ENCODE results near the gene NUDT4.
"Not testable (repeated sequence)": the region's sequence is repeated elsewhere in the genome, so short reads cannot be mapped to it uniquely, and the experiment has no call there.

NUDT4 gene

DNA sequence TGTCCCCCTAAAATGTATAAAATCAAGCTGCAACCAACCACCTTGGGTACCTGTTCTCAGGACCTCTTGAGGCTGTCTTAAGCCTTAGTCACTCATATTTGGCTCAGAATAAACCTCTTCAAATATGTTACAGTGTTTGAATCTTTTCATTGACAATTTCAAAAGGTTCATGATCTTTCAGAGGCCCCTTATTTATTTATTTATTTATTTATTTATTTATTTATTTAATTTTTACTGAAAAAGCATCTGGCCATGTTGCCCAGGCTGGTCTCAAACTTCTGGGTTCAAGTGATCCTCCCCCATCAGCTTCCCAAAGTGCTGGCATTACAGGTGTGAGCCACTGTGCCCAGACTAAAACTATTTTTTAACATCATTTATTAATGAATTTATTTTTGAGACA lies 8.2 kb upstream of the NUDT4 start:
- no peak for DNase-seq

GRCh38 chr12:93370947-93371346 lies 6.8 kb upstream of the NUDT4 start:
- no peak for DNase-seq

- DNase-seq = no peak
These were observed 3.6 kb upstream of the NUDT4 start for GRCh38 chr12:93373961-93374656.

DNA sequence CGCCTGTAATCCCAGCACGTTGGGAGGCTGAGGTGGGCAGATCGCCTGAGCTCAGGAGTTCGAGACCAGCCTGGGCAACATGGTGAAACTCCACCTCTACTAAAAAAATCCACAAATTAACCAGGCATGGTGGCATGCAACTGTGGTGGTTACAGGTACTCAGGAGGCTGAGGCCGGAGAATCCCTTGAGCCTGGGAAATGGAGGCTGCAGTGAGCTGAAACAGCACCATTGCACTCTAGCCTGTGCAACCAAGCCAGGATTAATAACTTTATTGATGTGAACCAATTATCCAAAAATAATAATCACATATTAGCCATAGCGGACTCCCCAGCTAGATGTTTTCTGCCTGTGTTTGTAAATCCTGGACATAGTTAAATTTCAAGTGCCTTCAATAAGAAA lies 1.8 kb upstream of the NUDT4 start:
- DNase-seq = no peak

DNA sequence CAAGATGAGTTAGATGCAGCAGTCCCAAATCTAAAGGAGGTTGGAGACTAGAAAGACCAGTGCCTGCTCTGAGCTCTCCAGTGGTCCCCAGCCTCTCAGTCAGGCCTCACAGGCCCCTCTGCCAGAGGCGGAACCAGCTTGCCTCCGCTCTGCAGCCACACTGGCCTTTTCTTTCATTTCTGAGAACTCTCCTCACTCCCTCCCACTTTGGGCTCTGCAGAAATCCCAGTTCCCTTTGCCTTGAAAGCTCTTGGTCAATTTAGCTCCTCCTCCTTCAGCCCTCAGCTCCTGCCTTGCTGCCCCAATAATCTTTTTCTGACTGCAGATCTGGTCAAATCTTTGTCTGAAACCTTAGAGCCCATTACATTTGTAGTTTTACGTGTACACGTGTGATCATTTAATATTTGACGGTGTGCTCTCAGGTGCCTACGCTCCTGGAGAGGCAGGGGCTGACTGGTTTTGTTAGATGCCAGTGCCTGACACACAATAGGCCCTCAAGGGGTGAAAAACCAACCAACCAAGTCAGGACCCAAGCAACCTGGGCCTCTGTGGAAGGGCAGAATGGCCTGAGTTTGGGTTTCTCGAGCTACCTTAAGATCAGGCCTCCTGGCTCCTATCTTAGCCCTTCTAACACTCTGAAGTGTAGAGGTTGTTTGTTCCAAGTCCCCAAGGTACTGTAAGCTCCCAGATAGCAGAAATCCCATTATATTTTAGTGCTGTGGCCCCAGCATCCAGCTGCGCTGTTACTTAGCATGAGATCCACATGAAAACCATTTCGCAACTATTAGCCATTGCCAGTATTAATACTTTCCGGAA lies 1.1 kb upstream of the NUDT4 start:
- DNase-seq = no peak

DNA sequence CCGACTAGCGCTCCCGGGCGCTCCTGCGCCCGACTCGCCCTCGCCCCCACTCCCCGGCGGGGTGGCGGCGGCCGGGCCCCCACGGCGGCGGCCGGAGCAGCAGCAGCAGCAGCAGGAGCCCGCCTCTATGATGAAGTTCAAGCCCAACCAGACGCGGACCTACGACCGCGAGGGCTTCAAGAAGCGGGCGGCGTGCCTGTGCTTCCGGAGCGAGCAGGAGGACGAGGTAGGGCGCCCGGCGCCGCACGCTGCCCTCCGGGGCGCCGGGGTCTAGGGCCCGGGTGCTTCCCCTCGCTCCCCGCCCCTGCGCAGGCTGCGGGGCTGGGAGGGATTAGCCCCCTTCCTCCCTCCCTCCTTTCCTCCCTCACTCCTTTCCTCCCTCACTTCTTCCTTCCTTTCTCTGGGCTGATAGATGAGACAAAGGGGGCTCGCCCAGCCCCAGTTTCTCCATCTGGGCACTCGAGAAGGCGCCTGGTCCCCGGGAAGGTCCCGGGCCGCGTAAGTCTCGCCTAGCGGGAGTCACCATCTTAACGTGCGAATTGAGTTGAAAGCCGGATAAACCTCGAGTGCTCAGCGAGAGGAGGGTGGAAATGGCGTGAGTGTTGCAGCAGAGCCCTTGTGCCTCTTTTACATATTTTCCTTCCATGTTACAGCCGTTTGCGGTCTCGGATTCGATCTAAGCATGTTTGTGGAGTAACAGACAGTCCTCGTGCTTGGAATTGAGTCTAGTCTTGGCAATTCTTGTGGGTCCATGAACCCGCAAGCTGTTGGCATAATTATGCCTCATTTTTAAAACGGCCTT lies 672 bp downstream of the NUDT4 start:
- DNase-seq = peak; percentile 62

- DNase-seq = no peak
These were observed 1.2 kb downstream of the NUDT4 start for GRCh38 chr12:93378998-93379325.

DNA sequence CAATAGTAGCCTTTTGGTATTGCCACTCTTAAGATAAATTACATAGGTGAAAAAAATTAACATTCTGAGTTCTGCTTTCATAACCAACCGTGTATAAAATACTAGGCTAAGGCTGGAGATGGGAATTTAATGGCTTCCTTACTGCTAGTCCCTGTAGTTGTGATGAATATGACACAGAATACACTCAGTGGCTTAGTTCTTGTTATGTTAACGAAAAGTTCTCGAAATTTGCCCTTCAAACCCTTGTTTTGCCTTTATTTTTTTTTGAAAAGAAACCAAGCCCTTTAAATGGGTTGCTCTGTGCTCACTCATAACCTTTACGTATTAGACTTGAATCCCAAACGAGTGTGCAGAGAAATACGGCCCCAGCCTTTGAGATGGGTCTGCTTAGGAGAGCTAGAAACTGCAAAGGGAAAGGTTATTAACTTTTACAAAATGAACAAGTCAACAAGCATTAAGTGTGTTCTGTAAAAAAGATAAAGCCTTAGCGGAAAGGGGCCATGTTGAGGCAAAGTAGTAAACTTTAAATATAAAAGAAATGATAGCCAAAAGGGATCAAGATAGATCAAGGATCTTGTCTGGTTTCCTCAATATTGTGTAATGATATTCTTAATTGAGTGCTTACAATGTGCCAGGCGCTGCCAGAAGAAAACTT lies 1.7 kb downstream of the NUDT4 start:
- no peak for DNase-seq

GRCh38 chr12:93379981-93380361 lies 2.2 kb downstream of the NUDT4 start:
- DNase-seq = no peak

- peak; percentile 21 for DNase-seq
These were observed 2.9 kb downstream of the NUDT4 start for GRCh38 chr12:93380480-93381121.

DNA sequence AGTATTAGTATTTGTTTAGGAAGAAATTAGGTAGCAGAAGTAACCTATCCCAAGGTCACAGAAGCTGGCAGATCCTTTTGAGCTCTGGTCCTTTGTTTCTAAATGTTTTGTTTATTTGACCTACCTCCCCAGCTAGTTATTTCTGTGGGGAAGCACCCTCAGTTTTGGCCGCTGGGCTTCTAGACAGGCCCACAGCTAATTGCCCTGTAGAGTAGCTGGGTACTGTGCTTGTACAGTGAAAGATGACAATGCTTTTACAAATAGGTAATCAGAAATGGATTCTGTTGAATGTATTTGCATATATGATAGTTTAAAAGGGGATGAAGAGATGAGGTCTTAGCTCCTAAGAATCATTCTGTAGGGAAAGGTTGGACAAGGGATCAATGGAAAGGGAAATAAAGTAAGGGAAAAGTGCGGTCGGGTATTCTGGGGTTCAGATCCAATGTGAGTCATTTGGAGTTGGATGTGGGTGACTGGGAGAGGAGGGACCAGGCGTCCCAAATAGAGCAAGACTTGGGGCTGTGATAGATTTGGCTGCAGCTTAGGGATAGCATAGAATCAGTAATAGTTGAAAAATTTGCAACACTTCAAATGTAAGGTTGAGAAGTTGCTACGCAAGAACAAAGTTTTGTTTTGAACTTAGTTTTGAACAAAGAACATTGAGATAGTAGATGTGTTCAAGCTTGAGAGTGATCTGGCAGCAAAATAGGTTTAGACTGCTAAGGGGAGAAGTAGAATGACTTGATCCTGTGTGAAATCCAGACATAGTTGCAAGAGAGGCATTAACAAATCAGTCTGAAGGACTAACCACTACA lies 3.6 kb downstream of the NUDT4 start:
- no peak for DNase-seq

- DNase-seq = not testable (repeated sequence)
These were observed 4.3 kb downstream of the NUDT4 start for GRCh38 chr12:93381976-93382437.

- DNase-seq = no peak
These were observed 10.1 kb downstream of the NUDT4 start for GRCh38 chr12:93387780-93388179.

- no peak for DNase-seq
These were observed 12.3 kb downstream of the NUDT4 start for GRCh38 chr12:93390031-93390430.

GRCh38 chr12:93390549-93391297 lies 13.0 kb downstream of the NUDT4 start:
- no peak for DNase-seq

GRCh38 chr12:93393425-93393824 lies 15.7 kb downstream of the NUDT4 start:
- DNase-seq = no peak

- no peak for DNase-seq
These were observed 19.7 kb downstream of the NUDT4 start for GRCh38 chr12:93397412-93397811.

DNA sequence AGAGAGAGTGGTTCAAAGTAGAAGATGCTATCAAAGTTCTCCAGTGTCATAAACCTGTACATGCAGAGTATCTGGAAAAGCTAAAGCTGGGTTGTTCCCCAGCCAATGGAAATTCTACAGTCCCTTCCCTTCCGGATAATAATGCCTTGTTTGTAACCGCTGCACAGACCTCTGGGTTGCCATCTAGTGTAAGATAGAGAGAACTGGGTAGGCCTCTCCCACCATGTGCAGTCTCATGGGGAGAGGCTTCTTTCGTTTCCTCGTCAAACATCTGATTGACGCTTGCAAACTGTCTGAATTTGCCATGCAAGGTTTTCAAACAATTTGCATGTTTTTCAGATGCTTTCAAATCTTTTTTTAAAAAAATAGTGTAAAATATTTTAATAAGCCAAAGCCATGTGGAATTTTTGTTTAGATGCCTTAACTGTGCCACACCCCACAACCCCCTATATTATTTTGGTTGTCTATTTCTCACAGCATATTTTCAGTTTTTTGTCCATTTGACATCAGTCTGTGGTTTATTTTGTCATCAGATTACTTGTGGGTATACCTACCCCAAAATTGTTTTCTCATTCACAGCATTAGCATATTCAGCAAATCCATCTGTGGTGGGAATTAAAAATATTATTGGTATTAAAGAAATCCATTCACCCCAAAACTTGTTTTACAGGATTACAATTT lies 21.6 kb downstream of the NUDT4 start:
- DNase-seq = not testable (repeated sequence)

DNA sequence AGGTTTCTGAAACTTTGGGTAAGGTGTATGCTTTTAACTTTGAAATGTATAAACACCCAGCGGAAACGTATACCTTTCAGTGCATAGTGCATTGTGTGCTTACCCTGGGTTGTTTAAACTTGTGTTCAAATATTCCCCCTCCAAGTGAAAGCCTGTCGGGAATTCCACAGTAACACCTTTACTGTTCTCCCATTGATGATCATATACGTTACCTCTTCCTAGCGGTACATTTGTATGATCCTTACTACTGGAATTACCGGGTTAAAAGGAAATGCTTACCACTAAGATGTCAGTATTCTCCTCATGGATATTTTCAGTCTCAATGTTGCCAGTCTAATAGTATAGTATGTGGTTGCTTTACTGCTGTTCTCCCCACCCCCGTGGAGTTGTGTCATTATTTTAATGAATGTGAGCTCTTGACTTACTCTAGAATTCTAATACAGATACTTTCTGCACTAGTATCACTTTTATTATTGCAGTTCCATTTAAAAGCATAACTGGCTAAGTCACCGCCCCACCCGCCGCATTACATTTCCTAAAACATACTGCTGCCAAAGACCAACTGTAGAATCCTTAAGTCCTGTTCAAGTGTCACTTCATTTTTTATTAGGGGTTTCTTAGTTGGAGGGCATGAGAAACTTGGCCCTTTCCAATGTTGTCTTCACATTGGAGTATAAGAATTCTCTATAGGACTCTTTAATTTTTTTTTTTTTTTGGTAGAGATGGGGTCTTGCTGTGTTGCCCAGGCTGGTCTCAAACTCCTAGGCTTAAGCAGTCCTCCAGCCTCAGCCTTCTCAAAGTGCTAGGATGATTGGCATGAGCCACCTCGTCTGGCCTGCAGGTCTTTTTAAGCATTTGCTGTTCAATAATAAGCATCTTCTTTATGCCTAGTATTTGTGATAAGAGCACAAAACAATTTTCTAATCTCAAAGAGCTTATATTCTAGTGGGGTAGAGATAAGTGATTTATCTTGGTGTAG lies 24.9 kb downstream of the NUDT4 start:
- DNase-seq = no peak
